ENCODE measurements around the gene ZNF212. TPM values are rescaled to one million over a fixed set of nuclear protein-coding genes. Genes with fewer than 3 reads are reported as not detected.

The ZNF212 gene
- total and polyA plus RNA-seq, 2 donors (not counting 3 experiments of a cell fraction or from before 2014, with no cell fraction given): 3.6 to 9.0 TPM

GRCh38 chr7:149304006-149304405 lies 64.6 kb downstream of the ZNF212 start:
- Histone ChIP-seq H3K9me1 (replicated peaks; ENCODE audit: control insufficient read depth, extremely low read depth, insufficient read depth, low read length) (no peaks in the 10 kb centered on the region), H3K36me3 (ENCODE audit: control insufficient read depth in 2 of 2, extremely low read depth in 1 of 2, insufficient read depth in 2 of 2, low read length in 2 of 2) (no peaks in the 10 kb centered on the region), H3K4me2 (ENCODE audit: insufficient read depth, low read length) (no peak overlapping the region), H3K27ac (ENCODE audit: insufficient read depth, low read depth, low read length) (no peak overlapping the region), H3K79me2 (ENCODE audit: control insufficient read depth, insufficient read depth, low read length) (no peaks in the 10 kb centered on the region), H3K4me3 (replicated peaks in 1 of 3; ENCODE audit: insufficient read depth in 1 of 3, low read depth in 1 of 3, low read length in 3 of 3) (no peak overlapping the region), H2AFZ (ENCODE audit: low read depth, low read length) (no peak overlapping the region), H3K27me3 (ENCODE audit: control insufficient read depth in 2 of 2, insufficient read depth in 2 of 2, low read length in 2 of 2) (peaks cover 0 to 3% of the 10 kb centered on the region in 2 experiments), H3K9me3 (replicated peaks; ENCODE audit: control insufficient read depth, insufficient read depth, low read length) (no peaks in the 10 kb centered on the region), H4K20me1 (replicated peaks; ENCODE audit: control insufficient read depth, extremely low read depth, insufficient read depth, low read length) (no peaks in the 10 kb centered on the region), H3K4me1 (ENCODE audit: control insufficient read depth, extremely low read depth, insufficient read depth, low read length) (no peaks in the 10 kb centered on the region), H3K9ac (replicated peaks; ENCODE audit: extremely low read depth, insufficient read depth, low read length) (no peak overlapping the region)
- BruUV-seq (replicated peaks): no TSS peak
- FAIRE-seq (no peak), DNase-seq (ENCODE audit: low read depth, low spot score) (no peak)
- CTCF ChIA-PET: no interaction called here
- intact Hi-C loops (cut with micrococcal nuclease): no loop called here
- dilution Hi-C loops (cut with MboI; ENCODE audit: extremely low pct_ligation_motif_present, low sequenced_read_pairs): no loop called here
- POLR2A ChIA-PET: no interaction called here
- TF ChIP-seq POLR2AphosphoS5 (IDR thresholded peaks at IDR 0.05; ENCODE audit: insufficient read depth, low read depth, low read length): no peak
- no peak for TF ChIP-seq GATA2 (IDR thresholded peaks at IDR 0.05; ENCODE audit: insufficient read depth, insufficient read length, low read depth, low read length)
- no peak for TF ChIP-seq POLR2A (IDR thresholded peaks at IDR 0.05; ENCODE audit: low read depth, low read length)
- no peak for TF ChIP-seq MYC (IDR thresholded peaks at IDR 0.05; ENCODE audit: low read depth, low read length)
- TF ChIP-seq FOS (IDR thresholded peaks at IDR 0.05; ENCODE audit: borderline replicate concordance, insufficient read depth, low read length): no peak
- no peak for TF ChIP-seq JUN (IDR thresholded peaks at IDR 0.05; ENCODE audit: borderline replicate concordance, insufficient read depth, insufficient read length, low read depth)
- TF ChIP-seq EZH2 (IDR thresholded peaks at IDR 0.05; ENCODE audit: borderline replicate concordance, low read depth, low read length, severe bottlenecking): no peak
- TF ChIP-seq MAX (IDR thresholded peaks at IDR 0.05; ENCODE audit: insufficient read depth, insufficient read length): no peak
- TF ChIP-seq CTCF (IDR thresholded peaks at IDR 0.05; ENCODE audit: extremely low read depth in 1 of 2, insufficient read depth in 1 of 2, low read depth in 1 of 2, low read length in 2 of 2): no peak

Small RNA genes within 50 kb of the gene (small RNA-seq; reads per million reads assigned to genes)
- gene AC004890.1 (ENCODE audit: insufficient read depth, insufficient read length, low read depth, low replicate concordance): not detected

Other genes starting within 250 kb of the ZNF212 start
- gene PDIA4, start 211.1 kb upstream of the ZNF212 start, total RNA-seq: 306 and 308 TPM in 2 replicates
- 179 and 217 TPM in 2 replicates for gene PDIA4, start 211.1 kb upstream of the ZNF212 start, polyA plus RNA-seq
- 5.4 and 5.9 TPM in 2 replicates for gene ZNF786, start 148.9 kb upstream of the ZNF212 start, total RNA-seq
- 2.8 and 3.3 TPM in 2 replicates for gene ZNF786, start 148.9 kb upstream of the ZNF212 start, polyA plus RNA-seq
- 0.93 and 2.0 TPM in 2 replicates for gene ZNF425, start 113.3 kb upstream of the ZNF212 start, total RNA-seq
- 0.45 and 0.68 TPM in 2 replicates for gene ZNF425, start 113.3 kb upstream of the ZNF212 start, polyA plus RNA-seq
- 8.6 and 10.6 TPM in 2 replicates for gene ZNF398, start 92.2 kb upstream of the ZNF212 start, total RNA-seq
- gene ZNF398, start 92.2 kb upstream of the ZNF212 start, polyA plus RNA-seq: 7.5 and 11.1 TPM in 2 replicates
- 34.4 and 36.0 TPM in 2 replicates for gene ZNF282, start 44.1 kb upstream of the ZNF212 start, total RNA-seq
- gene ZNF282, start 44.1 kb upstream of the ZNF212 start, polyA plus RNA-seq: 20.0 and 33.2 TPM in 2 replicates
- 9.2 and 9.8 TPM in 2 replicates for gene ZNF783, start 22.5 kb downstream of the ZNF212 start, total RNA-seq
- 7.3 and 8.0 TPM in 2 replicates for gene ZNF783, start 22.5 kb downstream of the ZNF212 start, polyA plus RNA-seq
- 11.1 and 12.2 TPM in 2 replicates for gene ZNF777, start 221.4 kb downstream of the ZNF212 start, total RNA-seq
- 7.4 and 8.4 TPM in 2 replicates for gene ZNF777, start 221.4 kb downstream of the ZNF212 start, polyA plus RNA-seq